A549 (cell line): ENCODE measurements around the gene MIER1. TPM values are rescaled to one million over a fixed set of nuclear protein-coding genes. Genes with fewer than 3 reads are reported as not detected.
"Not testable (repeated sequence)": the region's sequence is repeated elsewhere in the genome, so short reads cannot be mapped to it uniquely, and the experiment has no call there.

ENCODE experiments used
- ATAC-seq, 2 experiments: fragments of 200-7000 bp in 1 of 2; fragments of >200 bp in 1 of 2; cut with Nextera tagmentation in 1 of 2; cut with Tn5 transposase in 1 of 2; 3 replicates each; pipeline versions ENCODE4 v1.8.0 to v1.9.1; 2018 to 2020; ENCODE audit warnings: mild to moderate bottlenecking in 1 of 2, moderate library complexity in 1 of 2
- CTCF ChIA-PET: fragments of 300-600 bp; sonication (Branson Sonifier 250); formaldehyde crosslinking; extraction: SDS; loops from one replicate; lab custom pipeline; 2021; ENCODE audit warnings: antibody characterized with exemption, inconsistent platforms; lab: Yijun Ruan, JAX
- POLR2A ChIA-PET: fragments of 350-600 bp; formaldehyde crosslinking; extraction: SDS; loops from one replicate; lab custom pipeline; 2021; ENCODE audit warnings: antibody characterized with exemption, inconsistent platforms; lab: Yijun Ruan, JAX
- DNase-seq, 2 experiments: peaks; one replicate each; pipeline versions ENCODE4 v3.0.0 to v3.0.0-alpha.2; 2011 to 2016; ENCODE audit warnings: low read depth in 1 of 2, low spot score in 1 of 2
- FAIRE-seq: peaks from 2 replicates; lab custom pipeline; 2011; peaks lifted over from hg19 to GRCh38; lab: Jason Lieb, UNC
- H3K27ac ChIP-seq, 2 experiments: fragments of >200 bp; sonication (Bioruptor Twin); formaldehyde crosslinking; 3 replicates each; pipeline ENCODE4 v1.5.1; 2016 to 2017
- H3K4me1 ChIP-seq: fragments of >200 bp; sonication (Bioruptor Twin); formaldehyde crosslinking; 3 replicates; pipeline ENCODE4 v1.6.1; 2016
- H3K4me2 ChIP-seq: fragments of >200 bp; sonication (Bioruptor Twin); formaldehyde crosslinking; 3 replicates; pipeline ENCODE4 v1.6.1; 2016
- H3K4me3 ChIP-seq: fragments of >200 bp; sonication (Bioruptor Twin); formaldehyde crosslinking; 3 replicates; pipeline ENCODE4 v1.5.1; 2016
- H3K9me3 ChIP-seq: fragments of >200 bp; sonication (Bioruptor Twin); formaldehyde crosslinking; 3 replicates; pipeline ENCODE4 v1.6.1; 2016
- CBX2 ChIP-seq: fragments of 200-600 bp; sonication (generic); IDR thresholded peaks from 2 replicates; pipeline ENCODE4 v1.6.1; 2016; ENCODE audit warnings: low read depth, mild to moderate bottlenecking, borderline replicate concordance
- EHF ChIP-seq: fragments of 250-450 bp; sonication (Bioruptor Pico); IDR thresholded peaks from 2 replicates; pipeline ENCODE4 v1.5.0; 2020; ENCODE audit warnings: mild to moderate bottlenecking
- FOSB ChIP-seq: fragments of 250-450 bp; sonication (Bioruptor Pico); IDR thresholded peaks from 2 replicates; pipeline ENCODE4 v1.5.0; 2020; ENCODE audit warnings: mild to moderate bottlenecking, moderate library complexity
- GATA3 ChIP-seq: IDR thresholded peaks from 2 replicates; pipeline ENCODE4 v1.6.1; 2012; ENCODE audit warnings: borderline replicate concordance
- HDAC2 ChIP-seq: fragments of 200-600 bp; sonication (generic); IDR thresholded peaks from 2 replicates; pipeline ENCODE4 v1.6.1; 2016
- HEYL ChIP-seq: fragments of 250-450 bp; sonication (Bioruptor Pico); IDR thresholded peaks from 2 replicates; pipeline ENCODE4 v1.8.0; 2021; ENCODE audit warnings: mild to moderate bottlenecking, moderate library complexity
- KDM5A ChIP-seq: fragments of 200-600 bp; sonication (generic); IDR thresholded peaks from 2 replicates; pipeline ENCODE4 v1.6.1; 2016; ENCODE audit warnings: antibody characterized with exemption, mild to moderate bottlenecking
- MAFK ChIP-seq: fragments of 450-650 bp; IDR thresholded peaks from 2 replicates; pipeline ENCODE4 v1.6.1; 2014; ENCODE audit not compliant: partially characterized antibody
- MAZ ChIP-seq: fragments of 150-350 bp; IDR thresholded peaks from 2 replicates; pipeline ENCODE4 v1.6.1; 2014; ENCODE audit warnings: antibody characterized with exemption, low read depth, low read length, borderline replicate concordance
- NPAS2 ChIP-seq: fragments of 250-450 bp; sonication (Bioruptor Pico); IDR thresholded peaks from 2 replicates; pipeline ENCODE4 v1.8.0; 2022; ENCODE audit warnings: mild to moderate bottlenecking, moderate library complexity, borderline replicate concordance
- PHF8 ChIP-seq: fragments of 200-600 bp; sonication (generic); IDR thresholded peaks from 2 replicates; pipeline ENCODE4 v1.6.1; 2016; ENCODE audit warnings: low read depth, mild to moderate bottlenecking, antibody characterized with exemption, moderate library complexity, borderline replicate concordance
- POLR2A ChIP-seq: IDR thresholded peaks from 2 replicates; pipeline ENCODE4 v1.6.1; 2012; ENCODE audit warnings: mild to moderate bottlenecking, low read length
- RAD21 ChIP-seq, 2 experiments: fragments of >200 bp in 1 of 2; sonication (Bioruptor Twin) in 1 of 2; formaldehyde crosslinking in 1 of 2; IDR thresholded peaks in 1 of 2; conservative IDR thresholded peaks in 1 of 2; 2 replicates in 1 of 2; 3 replicates in 1 of 2; pipeline ENCODE4 v1.6.1; 2012 to 2018; ENCODE audit warnings: inconsistent platforms in 1 of 2
- RCOR1 ChIP-seq: fragments of 150-350 bp; IDR thresholded peaks from 2 replicates; pipeline ENCODE4 v1.6.1; 2014; ENCODE audit warnings: antibody characterized with exemption, low read length, low read depth
- TFCP2L1 ChIP-seq: fragments of 250-450 bp; sonication (Bioruptor Pico); IDR thresholded peaks from 2 replicates; pipeline ENCODE4 v1.5.0; 2021; ENCODE audit warnings: mild to moderate bottlenecking
- TP53 ChIP-seq: fragments of 250-450 bp; sonication (Bioruptor Pico); IDR thresholded peaks from 2 replicates; pipeline ENCODE4 v1.5.0; 2021; ENCODE audit warnings: mild to moderate bottlenecking, moderate library complexity
- ZNF302 ChIP-seq: fragments of 250-450 bp; sonication (Bioruptor Pico); IDR thresholded peaks from 2 replicates; pipeline ENCODE4 v1.9.0; 2021; ENCODE audit warnings: inconsistent platforms, mild to moderate bottlenecking, moderate library complexity
- ZSCAN20 ChIP-seq: fragments of 250-450 bp; sonication (Bioruptor Pico); IDR thresholded peaks from 2 replicates; pipeline ENCODE4 v1.8.0; 2022; ENCODE audit warnings: mild to moderate bottlenecking, moderate library complexity
- WGBS: methylation state at CpG from one replicate; pipeline ENCODE4 v1.1.6; 2017; ENCODE audit errors: missing lambda C conversion rate; 5-methylcytosine and 5-hydroxymethylcytosine counted together
- polyA plus RNA-seq, 4 experiments: library from polyadenylated mRNA; depleted of rRNA in 3 of 4; stranded (reverse); fragments of >200 nt; fragmentation: RNase III in 1 of 4; extraction: RNeasy Plus Mini Kit Qiagen cat#74134 plus additional on column Dnase treatment in 1 of 4; gene quantifications; 2 replicates in 3 of 4; 3 replicates in 1 of 4; pipeline ENCODE4 v1.2.3, GENCODE V29; 2011 to 2017
- TF ChIP-seq, protein P1 (sequence below): fragments of >200 bp; sonication (Bioruptor Twin); formaldehyde crosslinking; IDR thresholded peaks from 3 replicates; pipeline ENCODE4 v1.6.1; 2016
- TF ChIP-seq, protein P2 (sequence below): fragments of 250-450 bp; sonication (Bioruptor Pico); IDR thresholded peaks from 2 replicates; pipeline ENCODE4 v1.5.0; 2020; ENCODE audit warnings: low read depth, mild to moderate bottlenecking, moderate library complexity
- TF ChIP-seq, protein P3 (sequence below): fragments of >200 bp; sonication (Bioruptor Twin); formaldehyde crosslinking; IDR thresholded peaks from 2 replicates; pipeline ENCODE4 v1.6.1; 2016

Gene MIER1
- polyA plus RNA-seq, 2 of the 4 experiments (the other 2 are of a cell fraction): 11.9 to 22.6 TPM

DNA sequence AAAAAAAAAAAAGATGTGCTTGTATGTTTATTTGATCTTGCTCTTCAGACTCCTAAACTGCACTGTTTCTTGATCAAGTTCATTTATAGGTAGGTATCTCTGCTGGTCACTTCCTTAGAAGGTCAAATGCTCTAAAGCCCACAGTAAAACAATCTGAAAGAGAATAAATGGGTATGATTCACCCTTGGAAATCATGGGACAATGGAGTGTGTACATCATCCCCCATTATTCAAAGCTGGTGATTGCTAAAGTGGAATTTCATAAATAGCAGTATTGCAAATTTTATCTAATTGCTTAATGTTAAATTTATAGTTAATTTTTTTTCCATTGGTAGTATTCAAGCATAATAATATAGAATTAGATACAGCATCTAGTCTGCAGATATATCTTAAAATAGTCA is 53.4 kb downstream of the MIER1 start:
- Histone ChIP-seq H3K4me1 (peaks cover 28% of the 10 kb centered on the region), H3K9me3 (no peaks in the 10 kb centered on the region), H3K4me2 (no peak overlapping the region), H3K27ac (no peak overlapping the region), H3K4me3 (no peak overlapping the region)
- FAIRE-seq (no peak), DNase-seq (no peak), ATAC-seq (no peak)
- no peak for TF ChIP-seq HDAC2
- no peak for TF ChIP-seq HEYL
- TF ChIP-seq ZSCAN20 (CRISPR knock-in tag): no peak
- no peak for TF ChIP-seq POLR2A
- TF ChIP-seq PHF8: no peak
- no peak for TF ChIP-seq MAFK
- no peak for TF ChIP-seq MAZ
- ChIA-PET CTCF (interaction anchor here (1.2 to 1.9 kb wide), 2 partner anchors 18 to 171 kb away, joined by 3 to 6 read pairs; no protein-coding TSS in a partner anchor), POLR2A (interaction anchor here (0.6 kb wide), 1 partner anchor 213 kb away, joined by 3 read pairs; no protein-coding TSS in a partner anchor)

DNA sequence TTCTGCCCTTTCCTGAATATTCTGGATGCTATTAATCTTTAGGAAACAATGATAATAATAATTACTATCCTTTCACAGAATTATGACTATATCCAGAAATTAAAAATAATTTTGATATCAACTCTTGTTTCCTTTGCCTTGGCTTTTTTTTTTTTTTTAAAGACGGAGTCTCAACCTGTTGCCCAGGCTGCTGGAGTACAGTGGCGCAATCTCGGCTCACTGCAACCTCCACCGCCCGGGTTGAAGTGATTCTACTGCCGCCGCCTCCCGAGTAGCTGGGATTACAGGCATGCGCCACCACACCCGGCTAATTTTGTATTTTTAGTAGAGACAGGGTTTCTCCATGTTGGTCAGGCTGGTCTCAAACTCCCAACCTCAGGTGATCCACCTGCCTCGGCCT is 54.8 kb downstream of the MIER1 start:
- H3K27ac ChIP-seq, FAIRE-seq, POLR2A ChIA-PET, CTCF ChIA-PET, H3K4me3 ChIP-seq, ATAC-seq, H3K9me3 ChIP-seq, DNase-seq, H3K4me2 ChIP-seq: not testable (repeated sequence)
- H3K4me1 ChIP-seq: peaks cover 36% of the 10 kb centered on the region
- WGBS: 97% methylated on average over 11 of the region's 11 CpGs

DNA sequence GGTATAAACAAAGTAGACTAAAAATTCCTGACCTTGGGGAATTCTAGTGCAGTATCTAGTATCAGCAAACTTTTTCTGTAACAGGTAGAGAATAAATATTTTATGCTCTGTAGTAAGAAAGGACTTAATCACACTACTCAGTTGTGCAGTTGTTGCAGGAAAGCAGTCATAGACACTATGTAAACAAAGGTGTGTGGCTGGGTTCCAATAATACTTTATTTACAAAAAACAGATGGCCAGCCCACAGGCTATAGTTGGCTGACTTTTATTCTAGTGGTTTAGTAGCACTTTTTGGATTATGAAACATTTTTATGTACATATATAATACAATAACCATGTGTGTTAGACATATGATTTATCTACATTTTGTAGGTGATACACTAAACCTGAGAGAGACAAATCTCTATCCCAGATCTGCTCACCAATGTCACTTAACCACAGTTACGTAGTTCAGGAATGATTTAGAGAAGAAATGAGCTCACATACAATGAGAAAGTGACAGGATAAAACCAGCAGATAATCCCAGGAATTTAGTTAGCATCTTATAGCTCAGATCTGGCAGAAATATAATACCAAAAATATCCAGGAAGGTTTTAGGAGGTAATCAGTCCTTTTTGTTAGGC is 56.1 kb downstream of the MIER1 start:
- Histone ChIP-seq H3K27ac (0 out of 6 replicates have a peak overlapping the region, but pooled peaks of 1 of the 2 experiments have one; percentile 19), H3K9me3 (no peaks in the 10 kb centered on the region), H3K4me1 (peaks cover 37% of the 10 kb centered on the region), H3K4me2 (peak overlapping the region; percentile 72), H3K4me3 (peak overlapping the region; percentile 30; the same call in 2 of the 3 replicates)
- TF ChIP-seq RAD21 (conservative IDR thresholded peaks at IDR 0.05 in 1 of 2, IDR thresholded peaks at IDR 0.05 in 1 of 2) (no peak), GATA3 (no peak), HEYL (no peak), NPAS2 (CRISPR knock-in tag) (no peak), EHF (CRISPR knock-in tag) (no peak), FOSB (CRISPR knock-in tag) (no peak), CBX2 (no peak), TP53 (no peak), RCOR1 (no peak), MAFK (no peak)
- TF ChIP-seq, protein P1, sequence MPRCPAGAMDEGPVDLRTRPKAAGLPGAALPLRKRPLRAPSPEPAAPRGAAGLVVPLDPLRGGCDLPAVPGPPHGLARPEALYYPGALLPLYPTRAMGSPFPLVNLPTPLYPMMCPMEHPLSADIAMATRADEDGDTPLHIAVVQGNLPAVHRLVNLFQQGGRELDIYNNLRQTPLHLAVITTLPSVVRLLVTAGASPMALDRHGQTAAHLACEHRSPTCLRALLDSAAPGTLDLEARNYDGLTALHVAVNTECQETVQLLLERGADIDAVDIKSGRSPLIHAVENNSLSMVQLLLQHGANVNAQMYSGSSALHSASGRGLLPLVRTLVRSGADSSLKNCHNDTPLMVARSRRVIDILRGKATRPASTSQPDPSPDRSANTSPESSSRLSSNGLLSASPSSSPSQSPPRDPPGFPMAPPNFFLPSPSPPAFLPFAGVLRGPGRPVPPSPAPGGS: no peak
- TF ChIP-seq, protein P2, sequence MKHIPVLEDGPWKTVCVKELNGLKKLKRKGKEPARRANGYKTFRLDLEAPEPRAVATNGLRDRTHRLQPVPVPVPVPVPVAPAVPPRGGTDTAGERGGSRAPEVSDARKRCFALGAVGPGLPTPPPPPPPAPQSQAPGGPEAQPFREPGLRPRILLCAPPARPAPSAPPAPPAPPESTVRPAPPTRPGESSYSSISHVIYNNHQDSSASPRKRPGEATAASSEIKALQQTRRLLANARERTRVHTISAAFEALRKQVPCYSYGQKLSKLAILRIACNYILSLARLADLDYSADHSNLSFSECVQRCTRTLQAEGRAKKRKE (CRISPR knock-in tag): no peak
- CTCF ChIA-PET: interaction anchor here (1.0 to 2.0 kb wide), 2 partner anchors 16 to 168 kb away, joined by 4 to 7 read pairs; no protein-coding TSS in a partner anchor
- POLR2A ChIA-PET: no interaction called here
- FAIRE-seq (no peak), DNase-seq (peak in 1 of 2 experiments; percentile 16), ATAC-seq (peak; percentile 19 to 67; a peak in 3 of 6 replicates)
- WGBS: 45% methylated on average over 1 of the region's 1 CpG

DNA sequence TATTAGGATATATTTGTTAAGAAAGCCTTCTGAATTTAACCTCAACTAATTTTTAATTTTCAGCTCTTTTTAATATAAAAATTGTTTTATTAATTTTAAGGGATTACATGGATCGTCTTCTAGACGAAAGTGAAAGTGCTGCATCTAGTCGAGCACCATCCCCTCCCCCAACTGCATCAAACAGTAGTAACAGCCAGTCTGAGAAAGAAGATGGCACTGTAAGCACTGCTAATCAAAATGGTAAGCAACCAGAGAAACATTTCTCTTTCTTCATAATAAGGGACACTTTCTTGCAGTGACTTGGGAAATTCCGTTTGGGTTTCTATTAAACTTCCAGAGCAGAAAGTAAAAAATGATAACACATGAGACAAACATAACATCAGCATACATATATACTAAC is 56.9 kb downstream of the MIER1 start:
- 0 out of 6 replicates have a peak, but pooled peaks have one; percentile 47 to 49 for ATAC-seq
- Histone ChIP-seq H3K4me3 (peak overlapping the region; percentile 30), H3K27ac (no peak overlapping the region), H3K4me2 (peak overlapping the region; percentile 72), H3K9me3 (no peaks in the 10 kb centered on the region), H3K4me1 (peaks cover 37% of the 10 kb centered on the region)
- FAIRE-seq: no peak
- DNase-seq: peak in 1 of 2 experiments; percentile 27
- no peak for TF ChIP-seq ZSCAN20 (CRISPR knock-in tag)
- TF ChIP-seq HDAC2: no peak
- no peak for TF ChIP-seq KDM5A
- no peak for TF ChIP-seq TFCP2L1
- TF ChIP-seq ZNF302: no peak
- no peak for TF ChIP-seq HEYL
- TF ChIP-seq, protein P3, sequence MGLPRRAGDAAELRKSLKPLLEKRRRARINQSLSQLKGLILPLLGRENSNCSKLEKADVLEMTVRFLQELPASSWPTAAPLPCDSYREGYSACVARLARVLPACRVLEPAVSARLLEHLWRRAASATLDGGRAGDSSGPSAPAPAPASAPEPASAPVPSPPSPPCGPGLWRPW: no peak
- ChIA-PET POLR2A (no interaction called here), CTCF (interaction anchor here (1.0 to 2.0 kb wide), 2 partner anchors 15 to 167 kb away, joined by 4 to 7 read pairs; no protein-coding TSS in a partner anchor)
- WGBS: 14% methylated on average over 4 of the region's 4 CpGs
